Measurements from ENCODE around the gene PTGES2. TPM values are rescaled to one million over a fixed set of nuclear protein-coding genes. Genes with fewer than 3 reads are reported as not detected.

PTGES2 gene
- total and polyA plus RNA-seq, 2 of the 13 experiments (the other 11 are each of a cell fraction or from before 2014, with no cell fraction given) = 63.7 to 79.8 TPM

DNA sequence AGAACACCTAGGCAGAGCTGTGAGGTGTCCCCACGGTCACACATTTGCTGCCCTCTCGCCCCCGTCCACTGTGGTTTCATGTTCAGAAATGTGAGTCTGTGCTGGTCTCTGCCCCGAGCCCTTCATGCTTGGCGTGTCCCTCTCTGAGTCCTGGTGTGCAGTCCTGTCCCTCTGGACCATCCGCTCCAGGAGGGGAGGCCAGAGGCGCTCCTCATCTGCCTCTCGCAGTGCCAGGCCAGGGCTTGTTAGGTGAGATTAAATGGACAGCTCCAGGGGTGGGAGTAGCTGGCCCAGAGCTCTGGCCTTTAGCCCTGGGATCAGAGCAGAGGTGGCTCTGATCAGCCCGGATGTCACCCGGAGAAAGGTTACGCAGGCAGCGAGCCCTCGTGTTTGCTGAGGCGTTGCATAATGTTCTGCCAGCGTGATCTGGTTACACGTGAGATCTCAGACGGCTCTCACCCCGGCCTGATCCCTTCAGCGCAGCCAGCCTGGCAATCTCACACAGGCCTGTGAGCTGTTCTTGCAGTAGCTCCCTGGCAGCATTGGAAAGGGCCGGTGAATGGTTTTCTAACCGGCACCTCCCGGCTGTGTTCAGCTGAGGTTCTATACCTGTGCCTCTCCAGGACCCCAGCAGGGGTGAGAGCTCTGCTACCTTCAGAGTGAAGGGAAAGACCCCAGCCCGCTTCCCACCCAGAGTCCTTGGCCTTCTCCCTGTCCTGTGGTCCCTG lies 24.5 kb downstream of the PTGES2 start (continued):
- TF ChIP-seq, protein P1, sequence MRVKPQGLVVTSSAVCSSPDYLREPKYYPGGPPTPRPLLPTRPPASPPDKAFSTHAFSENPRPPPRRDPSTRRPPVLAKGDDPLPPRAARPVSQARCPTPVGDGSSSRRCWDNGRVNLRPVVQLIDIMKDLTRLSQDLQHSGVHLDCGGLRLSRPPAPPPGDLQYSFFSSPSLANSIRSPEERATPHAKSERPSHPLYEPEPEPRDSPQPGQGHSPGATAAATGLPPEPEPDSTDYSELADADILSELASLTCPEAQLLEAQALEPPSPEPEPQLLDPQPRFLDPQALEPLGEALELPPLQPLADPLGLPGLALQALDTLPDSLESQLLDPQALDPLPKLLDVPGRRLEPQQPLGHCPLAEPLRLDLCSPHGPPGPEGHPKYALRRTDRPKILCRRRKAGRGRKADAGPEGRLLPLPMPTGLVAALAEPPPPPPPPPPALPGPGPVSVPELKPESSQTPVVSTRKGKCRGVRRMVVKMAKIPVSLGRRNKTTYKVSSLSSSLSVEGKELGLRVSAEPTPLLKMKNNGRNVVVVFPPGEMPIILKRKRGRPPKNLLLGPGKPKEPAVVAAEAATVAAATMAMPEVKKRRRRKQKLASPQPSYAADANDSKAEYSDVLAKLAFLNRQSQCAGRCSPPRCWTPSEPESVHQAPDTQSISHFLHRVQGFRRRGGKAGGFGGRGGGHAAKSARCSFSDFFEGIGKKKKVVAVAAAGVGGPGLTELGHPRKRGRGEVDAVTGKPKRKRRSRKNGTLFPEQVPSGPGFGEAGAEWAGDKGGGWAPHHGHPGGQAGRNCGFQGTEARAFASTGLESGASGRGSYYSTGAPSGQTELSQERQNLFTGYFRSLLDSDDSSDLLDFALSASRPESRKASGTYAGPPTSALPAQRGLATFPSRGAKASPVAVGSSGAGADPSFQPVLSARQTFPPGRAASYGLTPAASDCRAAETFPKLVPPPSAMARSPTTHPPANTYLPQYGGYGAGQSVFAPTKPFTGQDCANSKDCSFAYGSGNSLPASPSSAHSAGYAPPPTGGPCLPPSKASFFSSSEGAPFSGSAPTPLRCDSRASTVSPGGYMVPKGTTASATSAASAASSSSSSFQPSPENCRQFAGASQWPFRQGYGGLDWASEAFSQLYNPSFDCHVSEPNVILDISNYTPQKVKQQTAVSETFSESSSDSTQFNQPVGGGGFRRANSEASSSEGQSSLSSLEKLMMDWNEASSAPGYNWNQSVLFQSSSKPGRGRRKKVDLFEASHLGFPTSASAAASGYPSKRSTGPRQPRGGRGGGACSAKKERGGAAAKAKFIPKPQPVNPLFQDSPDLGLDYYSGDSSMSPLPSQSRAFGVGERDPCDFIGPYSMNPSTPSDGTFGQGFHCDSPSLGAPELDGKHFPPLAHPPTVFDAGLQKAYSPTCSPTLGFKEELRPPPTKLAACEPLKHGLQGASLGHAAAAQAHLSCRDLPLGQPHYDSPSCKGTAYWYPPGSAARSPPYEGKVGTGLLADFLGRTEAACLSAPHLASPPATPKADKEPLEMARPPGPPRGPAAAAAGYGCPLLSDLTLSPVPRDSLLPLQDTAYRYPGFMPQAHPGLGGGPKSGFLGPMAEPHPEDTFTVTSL (CRISPR knock-in tag; IDR thresholded peaks at IDR 0.05; ENCODE audit: borderline replicate concordance) = peak; percentile 90
- TF ChIP-seq ZNF614 (CRISPR knock-in tag; IDR thresholded peaks at IDR 0.05; ENCODE audit: borderline replicate concordance) = peak; percentile 84
- TF ChIP-seq, protein P2, sequence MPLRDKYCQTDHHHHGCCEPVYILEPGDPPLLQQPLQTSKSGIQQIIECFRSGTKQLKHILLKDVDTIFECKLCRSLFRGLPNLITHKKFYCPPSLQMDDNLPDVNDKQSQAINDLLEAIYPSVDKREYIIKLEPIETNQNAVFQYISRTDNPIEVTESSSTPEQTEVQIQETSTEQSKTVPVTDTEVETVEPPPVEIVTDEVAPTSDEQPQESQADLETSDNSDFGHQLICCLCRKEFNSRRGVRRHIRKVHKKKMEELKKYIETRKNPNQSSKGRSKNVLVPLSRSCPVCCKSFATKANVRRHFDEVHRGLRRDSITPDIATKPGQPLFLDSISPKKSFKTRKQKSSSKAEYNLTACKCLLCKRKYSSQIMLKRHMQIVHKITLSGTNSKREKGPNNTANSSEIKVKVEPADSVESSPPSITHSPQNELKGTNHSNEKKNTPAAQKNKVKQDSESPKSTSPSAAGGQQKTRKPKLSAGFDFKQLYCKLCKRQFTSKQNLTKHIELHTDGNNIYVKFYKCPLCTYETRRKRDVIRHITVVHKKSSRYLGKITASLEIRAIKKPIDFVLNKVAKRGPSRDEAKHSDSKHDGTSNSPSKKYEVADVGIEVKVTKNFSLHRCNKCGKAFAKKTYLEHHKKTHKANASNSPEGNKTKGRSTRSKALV (CRISPR knock-in tag; IDR thresholded peaks at IDR 0.05) = 0 out of 2 replicates have a peak, but pooled peaks have one; percentile 32
- TF ChIP-seq CBX1 (IDR thresholded peaks at IDR 0.05; ENCODE audit: low read depth) = no peak
- TF ChIP-seq, protein P3, sequence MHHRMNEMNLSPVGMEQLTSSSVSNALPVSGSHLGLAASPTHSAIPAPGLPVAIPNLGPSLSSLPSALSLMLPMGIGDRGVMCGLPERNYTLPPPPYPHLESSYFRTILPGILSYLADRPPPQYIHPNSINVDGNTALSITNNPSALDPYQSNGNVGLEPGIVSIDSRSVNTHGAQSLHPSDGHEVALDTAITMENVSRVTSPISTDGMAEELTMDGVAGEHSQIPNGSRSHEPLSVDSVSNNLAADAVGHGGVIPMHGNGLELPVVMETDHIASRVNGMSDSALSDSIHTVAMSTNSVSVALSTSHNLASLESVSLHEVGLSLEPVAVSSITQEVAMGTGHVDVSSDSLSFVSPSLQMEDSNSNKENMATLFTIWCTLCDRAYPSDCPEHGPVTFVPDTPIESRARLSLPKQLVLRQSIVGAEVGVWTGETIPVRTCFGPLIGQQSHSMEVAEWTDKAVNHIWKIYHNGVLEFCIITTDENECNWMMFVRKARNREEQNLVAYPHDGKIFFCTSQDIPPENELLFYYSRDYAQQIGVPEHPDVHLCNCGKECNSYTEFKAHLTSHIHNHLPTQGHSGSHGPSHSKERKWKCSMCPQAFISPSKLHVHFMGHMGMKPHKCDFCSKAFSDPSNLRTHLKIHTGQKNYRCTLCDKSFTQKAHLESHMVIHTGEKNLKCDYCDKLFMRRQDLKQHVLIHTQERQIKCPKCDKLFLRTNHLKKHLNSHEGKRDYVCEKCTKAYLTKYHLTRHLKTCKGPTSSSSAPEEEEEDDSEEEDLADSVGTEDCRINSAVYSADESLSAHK (CRISPR knock-in tag; IDR thresholded peaks at IDR 0.05; ENCODE audit: borderline replicate concordance) = no peak
- no peak for TF ChIP-seq ZNF10 (CRISPR knock-in tag; IDR thresholded peaks at IDR 0.05; ENCODE audit: borderline replicate concordance, low read depth)
- peak; percentile 30; the same call in 1 of the 2 replicates for TF ChIP-seq ZNF124 (CRISPR knock-in tag; IDR thresholded peaks at IDR 0.05)
- TF ChIP-seq, protein P4, sequence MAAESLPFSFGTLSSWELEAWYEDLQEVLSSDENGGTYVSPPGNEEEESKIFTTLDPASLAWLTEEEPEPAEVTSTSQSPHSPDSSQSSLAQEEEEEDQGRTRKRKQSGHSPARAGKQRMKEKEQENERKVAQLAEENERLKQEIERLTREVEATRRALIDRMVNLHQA (CRISPR knock-in tag; IDR thresholded peaks at IDR 0.05) = no peak
- peak; percentile 96 for TF ChIP-seq ZNF607 (CRISPR knock-in tag; IDR thresholded peaks at IDR 0.05; ENCODE audit: borderline replicate concordance)
- peak; percentile 91 for TF ChIP-seq RCOR2 (CRISPR knock-in tag; IDR thresholded peaks at IDR 0.05)
- TF ChIP-seq, protein P5, sequence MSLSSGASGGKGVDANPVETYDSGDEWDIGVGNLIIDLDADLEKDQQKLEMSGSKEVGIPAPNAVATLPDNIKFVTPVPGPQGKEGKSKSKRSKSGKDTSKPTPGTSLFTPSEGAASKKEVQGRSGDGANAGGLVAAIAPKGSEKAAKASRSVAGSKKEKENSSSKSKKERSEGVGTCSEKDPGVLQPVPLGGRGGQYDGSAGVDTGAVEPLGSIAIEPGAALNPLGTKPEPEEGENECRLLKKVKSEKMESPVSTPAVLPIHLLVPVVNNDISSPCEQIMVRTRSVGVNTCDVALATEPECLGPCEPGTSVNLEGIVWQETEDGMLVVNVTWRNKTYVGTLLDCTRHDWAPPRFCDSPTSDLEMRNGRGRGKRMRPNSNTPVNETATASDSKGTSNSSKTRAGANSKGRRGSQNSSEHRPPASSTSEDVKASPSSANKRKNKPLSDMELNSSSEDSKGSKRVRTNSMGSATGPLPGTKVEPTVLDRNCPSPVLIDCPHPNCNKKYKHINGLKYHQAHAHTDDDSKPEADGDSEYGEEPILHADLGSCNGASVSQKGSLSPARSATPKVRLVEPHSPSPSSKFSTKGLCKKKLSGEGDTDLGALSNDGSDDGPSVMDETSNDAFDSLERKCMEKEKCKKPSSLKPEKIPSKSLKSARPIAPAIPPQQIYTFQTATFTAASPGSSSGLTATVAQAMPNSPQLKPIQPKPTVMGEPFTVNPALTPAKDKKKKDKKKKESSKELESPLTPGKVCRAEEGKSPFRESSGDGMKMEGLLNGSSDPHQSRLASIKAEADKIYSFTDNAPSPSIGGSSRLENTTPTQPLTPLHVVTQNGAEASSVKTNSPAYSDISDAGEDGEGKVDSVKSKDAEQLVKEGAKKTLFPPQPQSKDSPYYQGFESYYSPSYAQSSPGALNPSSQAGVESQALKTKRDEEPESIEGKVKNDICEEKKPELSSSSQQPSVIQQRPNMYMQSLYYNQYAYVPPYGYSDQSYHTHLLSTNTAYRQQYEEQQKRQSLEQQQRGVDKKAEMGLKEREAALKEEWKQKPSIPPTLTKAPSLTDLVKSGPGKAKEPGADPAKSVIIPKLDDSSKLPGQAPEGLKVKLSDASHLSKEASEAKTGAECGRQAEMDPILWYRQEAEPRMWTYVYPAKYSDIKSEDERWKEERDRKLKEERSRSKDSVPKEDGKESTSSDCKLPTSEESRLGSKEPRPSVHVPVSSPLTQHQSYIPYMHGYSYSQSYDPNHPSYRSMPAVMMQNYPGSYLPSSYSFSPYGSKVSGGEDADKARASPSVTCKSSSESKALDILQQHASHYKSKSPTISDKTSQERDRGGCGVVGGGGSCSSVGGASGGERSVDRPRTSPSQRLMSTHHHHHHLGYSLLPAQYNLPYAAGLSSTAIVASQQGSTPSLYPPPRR (CRISPR knock-in tag; IDR thresholded peaks at IDR 0.05; ENCODE audit: borderline replicate concordance) = peak; percentile 96
- TF ChIP-seq ZBTB38 (CRISPR knock-in tag; IDR thresholded peaks at IDR 0.05) = peak; percentile 96
